GM19240 (cell line): ENCODE measurements around the gene THSD4.

Experiments used
- DNase-seq: peaks from one replicate; pipeline ENCODE4 v3.0.0; 2011; ENCODE audit warnings: low spot score; ENCODE audit not compliant: insufficient read length

Gene THSD4

DNA sequence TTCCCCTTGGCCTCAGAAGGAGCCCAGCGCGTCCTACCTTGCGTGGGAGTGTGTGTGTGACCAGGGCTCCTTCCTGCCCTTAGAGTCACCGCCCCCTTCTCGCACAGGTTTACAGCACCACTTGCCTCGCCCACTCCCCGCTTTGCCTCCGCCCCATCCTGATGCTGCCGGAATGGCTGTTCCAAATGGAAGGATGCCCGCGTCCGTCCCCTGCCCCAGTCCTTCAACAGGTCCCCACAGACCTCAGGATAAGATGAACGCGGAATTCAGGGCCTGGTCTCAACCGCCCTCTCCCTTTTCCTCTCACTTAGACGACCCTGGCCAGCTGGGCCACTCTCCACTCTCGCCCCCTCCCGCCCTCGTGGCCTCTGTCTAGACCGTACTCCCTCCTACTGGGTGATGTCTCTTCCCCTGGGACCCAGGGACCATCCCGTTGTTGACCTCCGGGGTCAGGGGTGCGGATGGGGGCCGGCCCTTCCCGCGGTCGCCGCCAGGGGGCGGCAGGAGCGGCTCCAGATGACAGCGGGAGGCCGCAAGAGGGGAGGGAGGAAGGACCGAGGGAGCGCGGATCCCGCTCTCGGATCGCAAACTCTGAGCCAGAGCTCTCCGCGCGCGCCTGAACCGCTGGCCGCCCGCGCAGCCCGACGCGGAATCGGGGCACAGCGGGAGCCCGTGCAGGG lies at the start of gene THSD4:
Gene THSD4, plus strand, starts transcription at position 585 of the 680 bp plus-strand sequence.
- peak; percentile 90 for DNase-seq

DNA sequence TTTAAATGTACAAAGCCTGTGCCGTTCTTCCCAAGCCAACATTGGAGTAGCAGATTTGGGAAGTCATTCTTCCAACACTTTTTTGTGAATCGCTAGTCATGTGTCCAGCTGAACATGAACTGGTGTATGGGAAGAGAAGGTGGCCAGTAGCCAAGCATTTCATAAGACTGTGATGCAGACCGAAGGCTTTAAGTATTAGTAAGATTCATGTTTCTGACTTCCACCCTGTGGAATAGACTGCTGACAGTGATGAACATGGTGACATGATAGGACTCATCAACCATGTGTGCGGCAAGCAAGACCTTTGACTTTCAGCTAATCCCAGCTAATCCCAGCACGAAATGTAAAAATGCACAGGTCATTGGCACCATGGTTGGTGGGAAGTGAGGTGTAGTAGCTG lies 48.3 kb upstream of the THSD4 start:
- no peak for DNase-seq

DNA sequence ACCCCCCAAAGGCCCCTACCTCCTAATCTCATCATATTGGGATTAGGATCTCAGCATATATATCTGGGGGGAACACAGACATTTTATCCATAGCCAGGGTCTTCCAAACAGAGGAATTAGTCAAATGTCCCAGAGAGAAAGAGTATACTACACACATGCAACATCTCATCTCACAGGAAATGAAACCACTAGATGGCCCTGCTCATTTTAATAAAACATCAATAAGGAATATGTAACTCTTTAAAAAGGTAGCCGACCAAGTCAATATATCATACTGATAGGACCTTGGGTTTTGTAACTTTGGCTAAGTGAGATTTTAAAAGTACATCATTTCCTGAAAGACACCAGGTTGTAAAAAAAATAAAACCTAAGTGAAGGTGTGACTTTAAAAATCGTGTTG lies 45.6 kb upstream of the THSD4 start:
- DNase-seq: no peak

DNA sequence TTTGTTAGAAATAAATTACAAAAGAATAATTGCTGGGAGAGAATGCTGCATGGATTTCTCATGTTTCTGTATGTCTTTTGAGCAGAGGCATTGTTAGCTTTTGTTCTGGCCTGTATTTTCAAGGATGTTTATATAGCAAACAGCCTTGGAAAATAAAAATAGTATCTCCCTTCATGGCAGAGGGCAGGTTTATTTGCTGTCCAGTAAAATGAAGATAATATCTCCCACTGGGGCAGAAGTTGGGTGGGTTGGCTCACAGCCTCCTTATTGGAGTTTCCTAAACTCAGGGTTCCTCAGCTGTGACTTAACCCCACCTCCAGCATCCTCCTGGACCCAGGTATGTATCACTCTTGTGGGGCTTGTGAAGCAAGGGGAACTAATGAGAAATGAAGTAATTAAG lies 43.7 kb upstream of the THSD4 start:
- no peak for DNase-seq

DNA sequence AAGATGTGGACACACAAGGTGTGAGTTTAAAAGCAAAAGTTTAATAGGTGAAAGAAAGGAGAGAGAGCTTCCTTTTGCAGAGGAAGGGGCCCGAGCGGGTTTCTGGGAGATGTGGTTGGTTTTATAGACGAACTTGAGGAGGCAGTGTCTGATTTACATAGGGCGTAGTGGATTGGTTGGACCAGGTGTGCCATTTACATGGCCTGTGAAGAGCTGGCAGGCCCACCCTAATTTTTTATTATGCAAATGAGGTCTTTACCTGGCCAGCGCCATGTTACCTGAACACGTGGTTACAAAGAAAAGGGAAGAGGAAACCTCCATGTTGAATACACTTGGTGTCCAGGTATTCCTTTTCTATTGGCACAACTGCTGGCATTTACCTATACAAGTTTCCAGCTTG lies 42.8 kb upstream of the THSD4 start:
- no peak for DNase-seq

DNA sequence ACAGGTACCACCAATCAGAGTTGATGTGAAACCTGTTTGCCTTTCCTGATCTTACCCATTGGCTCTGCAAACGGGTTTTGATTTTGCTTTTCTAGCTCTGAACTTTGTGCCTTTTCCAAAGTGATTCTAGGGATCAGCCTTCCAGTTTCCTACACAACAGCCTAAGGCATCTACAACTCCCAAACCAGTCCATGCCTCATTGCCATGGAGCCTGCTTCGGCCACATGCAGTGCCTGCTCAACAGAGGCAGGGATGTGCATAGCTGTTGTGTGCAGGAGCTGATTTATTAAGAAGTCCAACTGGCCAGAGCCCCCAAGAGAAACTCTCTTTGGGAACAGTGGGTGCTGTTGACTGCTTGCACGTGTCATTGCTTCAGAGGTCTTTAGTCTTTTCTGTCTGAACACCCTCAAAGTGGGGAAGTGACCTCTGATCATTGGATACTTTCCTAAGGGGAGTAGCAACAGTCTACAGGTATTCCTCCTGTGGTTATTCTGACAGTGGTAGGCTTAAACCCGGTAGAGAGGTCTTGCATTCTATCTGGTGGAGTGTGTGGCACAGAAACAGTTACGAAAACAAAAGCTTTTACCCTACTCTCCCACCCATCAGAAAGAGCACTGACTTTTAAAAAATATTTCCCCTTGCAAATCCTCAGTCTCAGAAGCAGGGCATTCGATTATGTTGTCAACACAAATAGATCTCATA lies 36.6 kb upstream of the THSD4 start:
- DNase-seq: no peak

DNA sequence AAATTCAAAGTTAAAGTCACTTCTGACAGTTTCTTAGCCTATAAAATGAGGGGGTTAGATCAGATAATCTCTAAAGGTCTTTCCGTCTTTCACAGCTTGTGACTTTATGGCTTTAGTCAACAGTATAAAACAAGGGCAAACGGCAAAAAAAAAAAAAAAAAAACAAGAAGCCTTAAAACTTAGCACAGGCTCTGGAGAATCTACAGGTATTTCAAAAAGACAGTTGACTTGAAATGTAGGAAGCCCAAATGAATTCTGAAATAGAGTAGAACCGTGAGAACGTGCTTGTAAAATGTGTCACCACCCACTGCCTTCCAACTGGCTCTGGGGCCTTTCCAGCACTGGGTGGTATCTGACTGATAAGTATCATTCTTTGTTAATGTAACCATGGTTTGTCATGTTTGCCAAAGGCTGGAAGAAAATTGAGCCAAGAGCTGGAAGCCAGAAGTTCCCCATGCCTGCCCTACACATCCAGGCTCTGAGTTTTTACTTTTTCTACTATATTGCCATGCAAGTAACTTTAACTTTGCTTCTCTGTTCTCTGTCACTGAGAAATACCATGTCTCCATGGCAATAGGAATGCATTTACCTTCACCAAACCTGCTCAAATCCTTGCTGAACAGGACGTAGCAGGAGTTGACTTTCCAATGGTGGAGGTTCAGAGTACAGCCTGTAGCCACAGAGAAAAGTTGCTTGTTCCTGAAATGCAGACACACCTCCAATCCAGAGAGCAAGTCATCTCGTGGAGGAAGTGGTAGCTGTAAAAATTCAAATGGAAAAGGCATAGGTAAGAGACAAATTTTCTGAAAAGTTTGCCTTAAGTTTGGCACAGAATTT lies 35.8 kb upstream of the THSD4 start:
- DNase-seq: no peak

DNA sequence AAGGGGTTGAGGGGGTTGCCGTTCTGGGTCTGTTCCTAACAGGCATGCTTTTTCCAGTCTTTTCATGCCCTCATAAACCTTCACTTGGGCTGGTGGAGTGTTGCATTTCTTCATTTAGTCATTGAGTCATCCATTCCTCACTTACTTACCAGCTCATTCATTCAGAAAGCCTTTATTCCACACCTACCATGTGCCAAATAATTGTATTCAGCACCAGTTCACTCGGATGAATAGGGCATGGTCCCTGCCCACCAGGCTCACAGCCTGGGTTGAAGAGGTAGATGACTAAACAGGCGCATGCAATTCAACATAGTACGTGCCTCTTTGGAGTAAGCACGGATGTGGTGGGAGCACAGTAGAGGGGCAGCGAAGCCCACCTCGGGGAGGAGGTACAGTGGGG lies 35.1 kb upstream of the THSD4 start:
- DNase-seq: no peak

DNA sequence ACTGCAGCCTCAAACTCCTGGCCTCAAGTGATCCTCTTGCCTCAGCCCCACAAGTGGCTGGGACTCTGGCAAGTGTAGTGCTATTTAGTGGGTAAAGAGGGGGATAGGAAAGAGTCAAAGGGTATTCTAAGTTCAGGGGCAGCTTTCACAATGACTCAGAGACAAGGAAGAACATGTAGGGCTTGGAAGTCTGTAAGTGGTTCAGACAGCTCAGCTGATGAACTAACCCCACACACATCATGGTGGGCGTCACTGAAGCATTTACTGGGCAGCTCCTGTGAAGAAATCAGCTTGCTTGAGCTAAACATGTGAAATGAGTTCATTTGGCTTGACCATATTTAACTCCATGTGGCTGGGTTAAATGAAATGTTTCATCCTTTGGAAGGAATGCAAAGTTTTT lies 34.6 kb upstream of the THSD4 start:
- DNase-seq: no peak

DNA sequence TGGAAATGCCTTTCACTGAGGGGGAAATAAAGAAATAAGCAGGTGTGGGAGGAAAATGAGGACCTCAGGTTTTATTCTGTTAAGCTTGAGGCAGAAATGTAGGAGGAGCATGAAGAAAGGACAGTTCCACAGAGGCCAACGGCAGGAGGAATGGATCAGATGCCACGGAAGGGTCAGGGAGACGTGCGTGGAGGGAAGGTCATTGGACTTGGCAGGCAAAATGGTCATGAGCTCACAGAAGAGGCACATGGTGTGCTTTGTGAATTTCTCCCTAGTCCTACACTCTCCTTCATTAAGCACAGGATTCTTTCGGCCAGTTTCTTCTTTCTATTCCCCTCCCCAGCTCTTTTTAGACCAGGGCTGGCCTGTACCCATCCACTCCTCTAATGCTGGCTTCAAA lies 32.5 kb upstream of the THSD4 start:
- no peak for DNase-seq

DNA sequence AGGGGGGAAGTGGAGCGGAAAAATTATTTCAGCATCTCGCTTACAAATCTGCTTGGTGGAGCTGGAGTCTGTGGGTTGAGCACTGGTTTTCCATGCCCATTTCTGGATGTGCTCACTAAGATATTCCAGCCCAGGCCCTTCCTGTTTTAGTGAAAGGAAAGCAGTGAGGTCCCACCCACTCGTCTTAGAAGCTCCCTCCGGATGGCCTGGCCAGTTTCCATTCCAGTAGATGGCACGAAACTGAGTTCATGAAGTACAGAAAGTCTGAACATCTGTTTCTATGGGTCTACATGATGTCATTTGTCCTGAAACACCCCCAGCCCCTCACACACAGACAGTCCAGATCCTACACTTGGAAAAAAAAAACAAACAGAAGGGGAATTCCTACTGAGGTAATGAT lies 31.9 kb upstream of the THSD4 start:
- no peak for DNase-seq

DNA sequence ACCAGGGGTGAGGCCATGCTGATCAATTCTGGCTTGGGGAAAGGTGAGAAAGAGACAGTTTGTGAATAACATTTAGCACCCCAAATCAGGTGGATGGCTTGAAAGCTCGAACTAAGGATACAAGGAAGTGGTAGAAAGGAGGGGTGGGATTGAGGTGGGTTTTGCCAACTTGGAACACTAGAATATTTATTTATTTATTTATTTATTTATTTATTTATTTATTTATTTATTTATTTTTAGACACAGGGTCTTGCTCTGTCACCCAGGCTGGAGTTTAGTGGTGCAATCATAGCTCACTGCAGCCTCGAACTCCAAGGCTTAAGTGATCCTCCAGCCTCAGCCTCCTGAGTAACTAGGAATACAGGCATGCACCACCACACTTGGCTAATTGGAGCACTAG lies 31.0 kb upstream of the THSD4 start:
- DNase-seq: no peak

DNA sequence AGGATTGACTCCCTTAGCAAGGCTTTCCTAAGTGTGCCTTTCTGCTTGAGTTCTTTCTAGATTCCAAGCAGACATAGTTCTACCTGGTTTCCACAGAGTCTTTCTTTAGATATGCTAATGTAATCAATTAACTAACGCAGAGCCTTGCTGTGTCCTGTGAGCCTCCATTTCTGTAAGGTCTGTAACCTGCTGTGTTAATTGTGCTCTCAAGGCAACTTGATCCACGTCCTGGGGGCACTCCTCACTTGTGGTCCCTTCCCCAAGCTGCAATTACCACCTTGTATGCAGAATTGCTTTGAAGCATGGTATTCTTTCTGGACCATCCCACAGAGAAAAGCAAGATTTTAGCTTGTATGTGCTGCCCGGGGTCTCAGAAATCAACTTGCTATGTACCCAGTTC lies 29.5 kb upstream of the THSD4 start:
- no peak for DNase-seq

DNA sequence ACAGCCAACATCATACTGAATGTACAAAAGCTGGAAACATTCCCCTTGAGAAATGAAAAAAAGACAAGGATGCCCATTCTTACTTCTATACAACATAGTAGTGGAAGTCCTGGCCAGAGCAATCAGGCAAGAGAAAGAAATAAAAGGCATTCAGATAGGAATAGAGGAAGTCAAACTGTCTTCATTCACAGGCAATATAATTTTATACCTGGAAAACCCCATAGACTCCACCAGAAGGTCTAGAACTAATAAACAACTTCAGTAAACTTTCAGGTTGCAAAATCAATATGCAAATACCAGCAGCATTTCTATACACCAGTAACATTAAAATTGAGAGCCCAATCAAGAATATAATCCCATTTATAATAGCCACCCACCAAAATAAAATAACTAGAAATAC lies 27.1 kb upstream of the THSD4 start:
- DNase-seq: no peak

DNA sequence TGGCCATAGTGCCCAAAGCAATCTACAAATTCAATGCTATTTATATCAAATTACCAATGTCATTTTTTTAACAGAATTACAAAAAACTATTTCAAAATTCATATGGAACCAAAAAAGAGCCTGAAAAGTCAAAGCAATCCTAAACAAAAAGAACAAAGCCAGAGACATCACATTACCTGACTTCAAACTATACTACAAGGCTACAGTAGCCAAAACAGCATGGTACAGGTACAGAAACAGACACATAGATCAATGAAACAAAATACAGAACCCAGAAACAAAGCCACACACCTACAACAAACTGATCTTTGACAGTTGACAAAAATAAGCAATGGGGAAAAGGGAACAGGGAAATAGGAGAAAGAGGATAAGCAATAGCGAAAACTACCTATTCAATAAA lies 26.6 kb upstream of the THSD4 start:
- no peak for DNase-seq

DNA sequence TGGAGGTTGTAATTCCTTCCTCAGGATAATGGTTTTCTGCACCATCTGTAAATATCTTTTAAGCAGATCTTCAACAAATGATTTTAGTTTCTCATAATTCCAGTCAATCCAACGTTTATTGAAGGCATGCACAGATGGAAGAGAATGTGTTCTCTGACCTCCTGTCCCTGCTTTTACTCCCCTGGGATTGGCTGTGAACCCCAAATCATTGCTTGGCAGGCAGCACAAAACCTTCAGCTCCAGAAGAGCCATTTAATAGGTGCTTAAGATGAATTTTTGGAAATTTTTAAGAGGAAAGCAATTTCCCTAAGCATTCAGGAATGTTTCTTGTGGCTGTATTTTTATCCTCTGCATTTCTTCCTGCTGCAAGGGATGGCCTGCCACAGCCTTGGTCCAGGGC lies 25.5 kb upstream of the THSD4 start:
- no peak for DNase-seq

DNA sequence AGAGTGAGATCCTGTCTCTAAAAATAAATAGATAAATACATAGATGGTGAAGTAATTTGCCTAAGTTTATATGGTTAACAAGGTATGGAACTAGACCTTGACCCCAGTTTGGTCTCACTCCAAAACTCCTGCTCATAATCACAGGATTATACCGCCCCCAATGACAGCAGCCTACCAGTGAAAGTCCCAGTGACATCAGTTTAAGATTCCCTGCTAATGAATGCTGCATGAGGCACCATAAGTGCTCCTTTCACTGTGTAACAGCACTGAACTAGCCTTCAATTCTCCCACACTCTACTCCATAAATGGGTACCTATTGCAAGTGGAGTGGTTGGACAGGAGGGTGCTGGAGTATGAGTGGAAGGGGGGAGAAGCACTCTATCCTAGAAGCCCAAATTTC lies 23.7 kb upstream of the THSD4 start:
- no peak for DNase-seq

DNA sequence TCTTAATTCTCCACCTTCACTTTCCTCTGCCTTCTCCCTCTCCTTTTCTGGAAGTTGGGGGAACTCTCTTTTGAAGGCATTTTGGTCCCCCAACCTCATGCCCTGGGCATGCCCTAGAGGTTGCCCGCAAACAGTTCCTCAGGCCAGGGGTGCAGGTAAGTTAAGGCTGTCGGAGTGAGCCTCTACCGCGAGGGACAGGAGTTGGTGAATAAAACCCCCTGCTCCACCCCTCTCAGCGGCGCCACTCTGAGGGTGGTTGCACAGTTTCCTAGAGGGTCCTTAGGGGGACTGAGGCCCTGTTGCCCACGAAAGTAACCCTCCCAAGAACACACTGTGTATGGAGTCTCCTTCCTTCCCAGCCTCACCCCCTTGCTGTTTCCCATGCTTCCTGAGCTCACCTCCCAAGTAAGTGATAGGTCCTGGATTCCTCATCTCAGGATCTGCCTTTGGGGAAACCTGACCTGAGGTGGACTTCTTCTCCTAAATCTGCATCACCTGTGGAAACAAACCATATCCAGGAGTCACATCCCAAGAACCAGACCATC lies 23.1 kb upstream of the THSD4 start:
- no peak for DNase-seq

DNA sequence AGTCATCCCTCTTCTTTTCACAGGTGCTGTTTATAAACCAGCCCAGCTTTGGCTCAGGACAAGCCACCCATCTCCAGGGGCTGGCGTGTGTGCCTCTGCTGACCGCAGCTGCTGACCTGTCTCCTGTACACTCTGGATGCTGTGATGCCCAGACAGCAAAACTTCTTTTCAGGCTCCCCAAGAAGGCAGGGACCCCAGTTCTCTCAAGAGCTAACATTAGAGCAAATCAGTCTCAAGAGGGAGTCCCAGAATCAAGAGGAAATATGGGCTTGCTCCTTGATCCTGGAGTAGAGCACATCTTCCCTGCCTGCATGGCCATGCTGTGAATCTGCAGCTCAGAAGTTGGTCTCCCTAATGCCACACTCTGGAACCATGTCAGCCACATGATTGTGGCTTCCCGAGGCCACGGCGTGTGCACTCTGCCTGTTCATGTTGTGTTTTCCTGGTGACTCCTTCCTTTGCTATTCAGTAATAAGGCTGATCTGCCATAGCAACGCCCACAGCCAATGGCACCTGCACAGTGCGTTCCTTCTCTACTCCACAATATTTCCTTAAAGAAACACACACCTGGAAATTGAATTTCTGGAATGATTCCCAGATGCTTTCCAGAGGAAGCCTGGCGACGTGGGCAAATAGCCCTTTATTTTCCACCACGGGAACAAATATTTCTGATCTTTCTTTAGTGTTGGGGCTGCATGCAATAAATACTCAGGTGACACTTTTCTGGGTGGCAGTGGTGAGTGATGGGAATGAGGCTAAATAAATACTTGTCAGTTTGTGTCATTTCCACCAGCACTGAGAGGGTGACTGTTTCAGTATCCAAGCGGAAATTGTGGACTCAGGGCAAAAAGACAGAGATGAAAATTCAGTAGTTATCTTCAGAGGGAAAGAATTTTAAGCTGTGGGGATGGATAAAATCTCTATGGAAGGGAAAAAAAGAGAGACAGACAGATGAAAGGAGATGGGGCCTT lies 21.9 kb upstream of the THSD4 start:
- DNase-seq: no peak

DNA sequence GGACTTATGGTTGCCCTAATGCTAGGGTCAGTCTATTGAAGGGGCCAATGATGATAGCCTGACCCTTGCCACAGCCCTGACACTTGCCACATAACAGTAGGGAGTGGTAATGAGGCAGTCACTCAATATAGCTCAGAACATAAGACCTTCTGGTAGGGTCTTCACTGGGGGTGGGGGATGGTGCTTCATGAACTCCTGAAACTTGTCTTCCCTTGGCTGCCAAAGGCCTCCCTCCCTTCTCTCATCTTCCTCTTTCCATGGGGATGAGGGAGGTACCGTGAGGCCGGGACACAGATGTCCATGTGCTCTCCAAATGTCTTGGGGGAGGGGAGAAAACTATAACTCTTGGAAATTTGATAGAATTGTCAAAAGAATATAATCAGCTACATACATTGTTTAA lies 21.1 kb upstream of the THSD4 start:
- DNase-seq: no peak

DNA sequence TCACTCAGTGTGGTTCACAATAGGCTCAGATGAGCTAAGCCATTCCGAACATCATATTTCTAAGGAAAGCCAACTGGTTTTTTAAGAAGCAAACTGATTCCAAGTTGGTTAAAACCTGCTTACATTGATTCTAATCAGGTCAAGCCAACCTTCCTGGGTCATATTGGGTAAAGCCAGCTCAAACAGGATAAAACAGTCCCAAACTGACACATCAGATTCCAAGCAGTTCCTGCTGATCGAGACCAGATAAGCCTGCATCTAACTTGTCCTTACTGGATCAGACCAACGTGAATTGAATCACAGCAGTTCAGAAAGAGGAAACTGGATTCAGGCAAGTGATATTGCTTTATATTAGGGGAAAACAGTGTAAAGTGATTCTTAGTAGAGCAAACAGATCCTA lies 18.6 kb upstream of the THSD4 start:
- no peak for DNase-seq
